HCT116 (cell line): ENCODE results near the gene DPM2. TPM values are rescaled to one million over a fixed set of nuclear protein-coding genes. Genes with fewer than 3 reads are reported as not detected.

ENCODE experiments used
- ATAC-seq: fragments of 200-7000 bp; cut with Tn5 transposase; 2 replicates; pipeline ENCODE4 v1.9.1; 2020; ENCODE audit warnings: mild to moderate bottlenecking, moderate library complexity
- BruUV-seq: library from RNA; stranded (reverse); fragments of 400-500 nt; replicated peaks from 2 replicates; lab custom pipeline; 2021; lab: Mats Ljungman, UMichigan
- CTCF ChIA-PET: fragments of 300-600 bp; sonication (Branson Sonifier 250); formaldehyde crosslinking; loops from one replicate; lab custom pipeline; 2021; ENCODE audit warnings: antibody characterized with exemption; lab: Charles Lee
- POLR2A ChIA-PET: fragments of 300-600, 350-600 bp; sonication (Branson Sonifier 250); formaldehyde crosslinking; loops from one replicate; lab custom pipeline; 2021; ENCODE audit warnings: antibody characterized with exemption; lab: Charles Lee
- RAD21 ChIA-PET, 2 experiments: fragments of 300-600 bp; sonication (Branson Sonifier 250); formaldehyde crosslinking; loops; one replicate each; lab custom pipeline; 2023; ENCODE audit warnings: low total read pairs in 2 of 2; ENCODE audit not compliant: uncharacterized antibody in 2 of 2, unreplicated experiment in 2 of 2, low non-redundant PET in 1 of 2; lab: Charles Lee
- DNase-seq: peaks from one replicate; pipeline ENCODE4 v3.0.0-alpha.2; 2010; ENCODE audit warnings: low read depth, low spot score
- H2AFZ ChIP-seq: fragments of 200-600 bp; shearing (Covaris generic), sonication (generic); 2 replicates; pipeline ENCODE4 v1.6.1; 2017; ENCODE audit warnings: low read depth, mixed run types, mixed read lengths, antibody characterized with exemption, low read length; ENCODE audit not compliant: poor library complexity, severe bottlenecking
- H3K27ac ChIP-seq: 2 replicates; pipeline ENCODE4 v1.5.1; 2012; ENCODE audit warnings: low read depth, low read length
- H3K27me3 ChIP-seq: fragments of 200-600 bp; sonication (generic); 2 replicates; pipeline ENCODE4 v1.6.1; 2016; ENCODE audit warnings: mixed run types, low read length, mixed read lengths; ENCODE audit not compliant: insufficient read depth
- H3K36me3 ChIP-seq, 2 experiments: fragments of 200-500 bp in 1 of 2; fragments of 200-600 bp in 1 of 2; sonication (Bioruptor generic) in 1 of 2; sonication (generic) in 1 of 2; 2 replicates each; pipeline versions ENCODE4 v1.5.1 to v1.6.1; 2014 to 2016; ENCODE audit warnings: low read length in 2 of 2, inconsistent platforms in 1 of 2, mixed read lengths in 1 of 2, mixed run types in 1 of 2; ENCODE audit not compliant: insufficient read depth in 2 of 2, control insufficient read depth in 1 of 2
- H3K4me1 ChIP-seq, 2 experiments: fragments of 200-600 bp in 1 of 2; sonication (generic) in 1 of 2; 2 replicates each; pipeline versions ENCODE4 v1.5.1 to v1.6.1; 2012 to 2017; ENCODE audit warnings: low read length in 2 of 2, inconsistent platforms in 1 of 2, mild to moderate bottlenecking in 1 of 2, mixed read lengths in 1 of 2, mixed run types in 1 of 2, moderate library complexity in 1 of 2; ENCODE audit not compliant: insufficient read depth in 2 of 2, control insufficient read depth in 1 of 2
- H3K4me2 ChIP-seq: fragments of 200-600 bp; sonication (generic); 2 replicates; pipeline ENCODE4 v1.6.1; 2017; ENCODE audit warnings: mixed run types, low read length, mixed read lengths
- H3K4me3 ChIP-seq, 2 experiments: fragments of 200-600 bp in 1 of 2; sonication (generic) in 1 of 2; replicated peaks in 1 of 2; 2 replicates each; pipeline ENCODE4 v1.5.1; 2011 to 2016; ENCODE audit warnings: low read length in 2 of 2, control low read depth in 1 of 2, low read depth in 1 of 2, mild to moderate bottlenecking in 1 of 2, mixed read lengths in 1 of 2, mixed run types in 1 of 2
- H3K79me2 ChIP-seq: fragments of 200-600 bp; sonication (generic); 2 replicates; pipeline ENCODE4 v1.6.1; 2017; ENCODE audit warnings: mild to moderate bottlenecking, mixed run types, low read length, moderate library complexity, mixed read lengths; ENCODE audit not compliant: insufficient read depth
- H3K9ac ChIP-seq: fragments of 200-600 bp; sonication (generic); 2 replicates; pipeline ENCODE4 v1.6.1; 2016; ENCODE audit warnings: low read length, mixed read lengths
- H3K9me2 ChIP-seq: fragments of 200-600 bp; sonication (generic), shearing (Covaris generic); 2 replicates; pipeline ENCODE4 v1.6.1; 2017; ENCODE audit warnings: mixed run types, mild to moderate bottlenecking, moderate library complexity; ENCODE audit not compliant: insufficient read depth
- H3K9me3 ChIP-seq, 2 experiments: fragments of 200-500 bp in 1 of 2; fragments of 200-600 bp in 1 of 2; sonication (Bioruptor generic) in 1 of 2; sonication (generic) in 1 of 2; 2 replicates each; pipeline ENCODE4 v1.6.1; 2014 to 2017; ENCODE audit warnings: low read length in 2 of 2, mixed read lengths in 2 of 2, inconsistent platforms in 1 of 2, low read depth in 1 of 2, mild to moderate bottlenecking in 1 of 2, mixed run types in 1 of 2, moderate library complexity in 1 of 2; ENCODE audit not compliant: control insufficient read depth in 1 of 2, insufficient read depth in 1 of 2
- H4K20me1 ChIP-seq: fragments of 200-600 bp; sonication (generic), shearing (Covaris generic); 2 replicates; pipeline ENCODE4 v1.6.1; 2017; ENCODE audit warnings: mixed run types, mild to moderate bottlenecking, moderate library complexity; ENCODE audit not compliant: insufficient read depth
- CBX3 ChIP-seq: IDR thresholded peaks from 2 replicates; pipeline ENCODE4 v1.6.1; 2012; ENCODE audit warnings: low read depth
- CEBPB ChIP-seq: IDR thresholded peaks from 2 replicates; pipeline ENCODE4 v1.6.1; 2012; ENCODE audit warnings: low read depth
- EGR1 ChIP-seq: IDR thresholded peaks from 2 replicates; pipeline ENCODE4 v1.6.1; 2012; ENCODE audit warnings: low read depth
- ELF1 ChIP-seq: IDR thresholded peaks from 2 replicates; pipeline ENCODE4 v1.6.1; 2012; ENCODE audit warnings: low read depth, borderline replicate concordance
- EZH2 ChIP-seq: fragments of 200-600 bp; sonication (generic); IDR thresholded peaks from 2 replicates; pipeline ENCODE4 v1.6.1; 2017; ENCODE audit warnings: antibody characterized with exemption, mixed run types
- EZH2phosphoT487 ChIP-seq: fragments of 200-600 bp; IDR thresholded peaks from 2 replicates; pipeline ENCODE4 v1.6.1; 2018; ENCODE audit warnings: antibody characterized with exemption, borderline replicate concordance
- JUND ChIP-seq: IDR thresholded peaks from 2 replicates; pipeline ENCODE4 v1.6.1; 2012
- POLR2A ChIP-seq: IDR thresholded peaks from 2 replicates; pipeline ENCODE4 v1.7.0; 2011; ENCODE audit warnings: borderline replicate concordance; ENCODE audit not compliant: insufficient read depth, insufficient read length; ENCODE audit errors: extremely low read depth
- POLR2AphosphoS5 ChIP-seq: IDR thresholded peaks from 2 replicates; pipeline ENCODE4 v1.6.1; 2011; ENCODE audit warnings: mild to moderate bottlenecking, low read depth, low read length, moderate library complexity
- RAD21 ChIP-seq: IDR thresholded peaks from 2 replicates; pipeline ENCODE4 v1.6.1; 2012; ENCODE audit warnings: low read depth, mild to moderate bottlenecking
- SP1 ChIP-seq: IDR thresholded peaks from 2 replicates; pipeline ENCODE4 v1.6.1; 2012; ENCODE audit warnings: low read depth
- TCF7L2 ChIP-seq: IDR thresholded peaks from 2 replicates; pipeline ENCODE4 v1.7.0; 2011; ENCODE audit warnings: borderline replicate concordance, inconsistent platforms; ENCODE audit not compliant: insufficient read depth, insufficient read length; ENCODE audit errors: extremely low read depth
- YY1 ChIP-seq: IDR thresholded peaks from 2 replicates; pipeline ENCODE4 v1.6.1; 2011; ENCODE audit warnings: low read length, low read depth, moderate library complexity, mild to moderate bottlenecking; ENCODE audit not compliant: insufficient replicate concordance; ENCODE audit errors: extremely low read depth
- ZFX ChIP-seq: fragments of 450-650 bp; IDR thresholded peaks from 2 replicates; pipeline ENCODE4 v1.6.1; 2017
- intact Hi-C: fragments of 100-400 bp; cut with micrococcal nuclease; formaldehyde crosslinking; loops from 2 replicates; pipeline ENCODE4 v1.10.0; 2022
- total RNA-seq: library from RNA; stranded (reverse); gene quantifications from one replicate; pipeline ENCODE4 v1.2.1, GENCODE V29; 2021; ENCODE audit not compliant: unreplicated experiment
- TF ChIP-seq, protein P1 (sequence below): IDR thresholded peaks from 2 replicates; pipeline ENCODE4 v1.6.1; 2012
- TF ChIP-seq, protein P2 (sequence below): IDR thresholded peaks from 2 replicates; pipeline ENCODE4 v1.6.1; 2012; ENCODE audit warnings: low read depth
- TF ChIP-seq, protein P3 (sequence below): IDR thresholded peaks from 2 replicates; pipeline ENCODE4 v1.6.1; 2012
- TF ChIP-seq, protein P4 (sequence below), 3 experiments: fragments of 200-600 bp in 1 of 3; sonication (generic) in 1 of 3; IDR thresholded peaks in 2 of 3; conservative IDR thresholded peaks in 1 of 3; 2 replicates each; pipeline ENCODE4 v1.5.1; 2012 to 2017; ENCODE audit warnings: low read depth in 2 of 3, low read length in 2 of 3, antibody characterized with exemption in 1 of 3, borderline replicate concordance in 1 of 3, control low read depth in 1 of 3, mild to moderate bottlenecking in 1 of 3, mixed read lengths in 1 of 3, mixed run types in 1 of 3, moderate library complexity in 1 of 3; ENCODE audit not compliant: insufficient read depth in 1 of 3
- TF ChIP-seq, protein P5 (sequence below): IDR thresholded peaks from 2 replicates; pipeline ENCODE4 v1.6.1; 2011; ENCODE audit warnings: mild to moderate bottlenecking, low read length, moderate library complexity; ENCODE audit not compliant: insufficient replicate concordance; ENCODE audit errors: extremely low read depth

Gene DPM2
- total RNA-seq, 1 experiment from 2014 or later = 54.6 TPM

DNA sequence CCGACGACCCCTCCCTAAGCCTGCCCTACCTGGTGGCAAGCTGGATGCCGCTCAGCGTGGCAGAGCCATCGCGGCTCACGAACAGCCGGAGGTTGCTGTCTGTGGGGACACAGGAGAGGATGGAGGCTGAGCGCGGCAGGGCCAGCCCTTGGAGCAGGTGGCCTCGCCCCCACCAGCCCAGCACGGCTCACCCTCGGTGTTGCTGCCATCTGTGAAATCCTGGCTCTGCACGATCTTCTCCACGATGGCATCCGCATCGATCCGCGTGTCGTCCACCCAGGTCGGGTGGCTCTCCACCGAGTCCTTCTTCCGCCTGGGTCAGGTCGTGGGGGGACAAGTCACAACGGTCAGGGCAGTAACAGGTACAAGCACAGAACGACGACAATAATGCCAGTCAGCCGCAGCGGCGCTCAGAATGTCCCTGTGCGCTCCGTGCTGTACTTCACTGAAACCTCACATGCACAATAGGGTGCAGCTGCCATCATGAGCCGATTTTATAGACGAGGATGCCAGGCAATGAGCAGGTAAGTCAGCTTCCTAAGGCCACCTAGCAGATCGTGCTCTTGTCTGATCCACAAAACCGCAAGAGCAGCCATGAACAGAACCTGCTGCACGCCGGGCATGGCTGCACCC is 7.0 kb upstream of the DPM2 start:
- H3K27ac ChIP-seq = no peak overlapping the region
- H4K20me1 ChIP-seq = no peaks in the 10 kb centered on the region
- ATAC-seq (no peak), DNase-seq (no peak)
- H3K9me2 ChIP-seq = no peaks in the 10 kb centered on the region
- ChIA-PET CTCF (interaction anchor here (1.6 to 2.4 kb wide), 3 partner anchors 11 to 137 kb away, joined by 3 to 37 read pairs (median 9); no protein-coding TSS in a partner anchor), POLR2A (no interaction called here), RAD21 (interaction anchor here in 1 of 2 experiments (2.0 kb wide), 1 partner anchor 90 kb away, joined by 10 read pairs; no protein-coding TSS in a partner anchor)
- no peak overlapping the region for H2AFZ ChIP-seq
- no peak overlapping the region for H3K9ac ChIP-seq
- no peak overlapping the region for H3K4me3 ChIP-seq
- peaks cover 0 to 9% of the 10 kb centered on the region in 2 experiments; a peak in 2 of 4 replicates for H3K36me3 ChIP-seq
- H3K9me3 ChIP-seq = no peaks in the 10 kb centered on the region
- no peaks in the 10 kb centered on the region; the same call in 1 of the 2 replicates for H3K79me2 ChIP-seq
- peaks cover 10 to 21% of the 10 kb centered on the region in 2 experiments for H3K4me1 ChIP-seq
- H3K27me3 ChIP-seq = no peaks in the 10 kb centered on the region
- no TSS peak for BruUV-seq
- no peak overlapping the region for H3K4me2 ChIP-seq
- TF ChIP-seq CBX3 (no peak), YY1 (no peak), RAD21 (no peak), ELF1 (no peak), EZH2phosphoT487 (no peak), EZH2 (no peak), EGR1 (no peak), POLR2A (no peak), CEBPB (no peak), JUND (no peak), SP1 (no peak), POLR2AphosphoS5 (no peak), ZFX (no peak), TCF7L2 (no peak)
- TF ChIP-seq, protein P1, sequence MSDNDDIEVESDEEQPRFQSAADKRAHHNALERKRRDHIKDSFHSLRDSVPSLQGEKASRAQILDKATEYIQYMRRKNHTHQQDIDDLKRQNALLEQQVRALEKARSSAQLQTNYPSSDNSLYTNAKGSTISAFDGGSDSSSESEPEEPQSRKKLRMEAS = no peak
- TF ChIP-seq, protein P2, sequence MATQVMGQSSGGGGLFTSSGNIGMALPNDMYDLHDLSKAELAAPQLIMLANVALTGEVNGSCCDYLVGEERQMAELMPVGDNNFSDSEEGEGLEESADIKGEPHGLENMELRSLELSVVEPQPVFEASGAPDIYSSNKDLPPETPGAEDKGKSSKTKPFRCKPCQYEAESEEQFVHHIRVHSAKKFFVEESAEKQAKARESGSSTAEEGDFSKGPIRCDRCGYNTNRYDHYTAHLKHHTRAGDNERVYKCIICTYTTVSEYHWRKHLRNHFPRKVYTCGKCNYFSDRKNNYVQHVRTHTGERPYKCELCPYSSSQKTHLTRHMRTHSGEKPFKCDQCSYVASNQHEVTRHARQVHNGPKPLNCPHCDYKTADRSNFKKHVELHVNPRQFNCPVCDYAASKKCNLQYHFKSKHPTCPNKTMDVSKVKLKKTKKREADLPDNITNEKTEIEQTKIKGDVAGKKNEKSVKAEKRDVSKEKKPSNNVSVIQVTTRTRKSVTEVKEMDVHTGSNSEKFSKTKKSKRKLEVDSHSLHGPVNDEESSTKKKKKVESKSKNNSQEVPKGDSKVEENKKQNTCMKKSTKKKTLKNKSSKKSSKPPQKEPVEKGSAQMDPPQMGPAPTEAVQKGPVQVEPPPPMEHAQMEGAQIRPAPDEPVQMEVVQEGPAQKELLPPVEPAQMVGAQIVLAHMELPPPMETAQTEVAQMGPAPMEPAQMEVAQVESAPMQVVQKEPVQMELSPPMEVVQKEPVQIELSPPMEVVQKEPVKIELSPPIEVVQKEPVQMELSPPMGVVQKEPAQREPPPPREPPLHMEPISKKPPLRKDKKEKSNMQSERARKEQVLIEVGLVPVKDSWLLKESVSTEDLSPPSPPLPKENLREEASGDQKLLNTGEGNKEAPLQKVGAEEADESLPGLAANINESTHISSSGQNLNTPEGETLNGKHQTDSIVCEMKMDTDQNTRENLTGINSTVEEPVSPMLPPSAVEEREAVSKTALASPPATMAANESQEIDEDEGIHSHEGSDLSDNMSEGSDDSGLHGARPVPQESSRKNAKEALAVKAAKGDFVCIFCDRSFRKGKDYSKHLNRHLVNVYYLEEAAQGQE = no peak
- TF ChIP-seq, protein P3, sequence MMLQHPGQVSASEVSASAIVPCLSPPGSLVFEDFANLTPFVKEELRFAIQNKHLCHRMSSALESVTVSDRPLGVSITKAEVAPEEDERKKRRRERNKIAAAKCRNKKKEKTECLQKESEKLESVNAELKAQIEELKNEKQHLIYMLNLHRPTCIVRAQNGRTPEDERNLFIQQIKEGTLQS = no peak
- TF ChIP-seq, protein P4, sequence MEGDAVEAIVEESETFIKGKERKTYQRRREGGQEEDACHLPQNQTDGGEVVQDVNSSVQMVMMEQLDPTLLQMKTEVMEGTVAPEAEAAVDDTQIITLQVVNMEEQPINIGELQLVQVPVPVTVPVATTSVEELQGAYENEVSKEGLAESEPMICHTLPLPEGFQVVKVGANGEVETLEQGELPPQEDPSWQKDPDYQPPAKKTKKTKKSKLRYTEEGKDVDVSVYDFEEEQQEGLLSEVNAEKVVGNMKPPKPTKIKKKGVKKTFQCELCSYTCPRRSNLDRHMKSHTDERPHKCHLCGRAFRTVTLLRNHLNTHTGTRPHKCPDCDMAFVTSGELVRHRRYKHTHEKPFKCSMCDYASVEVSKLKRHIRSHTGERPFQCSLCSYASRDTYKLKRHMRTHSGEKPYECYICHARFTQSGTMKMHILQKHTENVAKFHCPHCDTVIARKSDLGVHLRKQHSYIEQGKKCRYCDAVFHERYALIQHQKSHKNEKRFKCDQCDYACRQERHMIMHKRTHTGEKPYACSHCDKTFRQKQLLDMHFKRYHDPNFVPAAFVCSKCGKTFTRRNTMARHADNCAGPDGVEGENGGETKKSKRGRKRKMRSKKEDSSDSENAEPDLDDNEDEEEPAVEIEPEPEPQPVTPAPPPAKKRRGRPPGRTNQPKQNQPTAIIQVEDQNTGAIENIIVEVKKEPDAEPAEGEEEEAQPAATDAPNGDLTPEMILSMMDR (IDR thresholded peaks at IDR 0.05 in 2 of 3, conservative IDR thresholded peaks at IDR 0.05 in 1 of 3; ENCODE audit: borderline replicate concordance in 1 of 3, insufficient read depth in 1 of 3, low read depth in 2 of 3, low read length in 2 of 3) = no peak
- TF ChIP-seq, protein P5, sequence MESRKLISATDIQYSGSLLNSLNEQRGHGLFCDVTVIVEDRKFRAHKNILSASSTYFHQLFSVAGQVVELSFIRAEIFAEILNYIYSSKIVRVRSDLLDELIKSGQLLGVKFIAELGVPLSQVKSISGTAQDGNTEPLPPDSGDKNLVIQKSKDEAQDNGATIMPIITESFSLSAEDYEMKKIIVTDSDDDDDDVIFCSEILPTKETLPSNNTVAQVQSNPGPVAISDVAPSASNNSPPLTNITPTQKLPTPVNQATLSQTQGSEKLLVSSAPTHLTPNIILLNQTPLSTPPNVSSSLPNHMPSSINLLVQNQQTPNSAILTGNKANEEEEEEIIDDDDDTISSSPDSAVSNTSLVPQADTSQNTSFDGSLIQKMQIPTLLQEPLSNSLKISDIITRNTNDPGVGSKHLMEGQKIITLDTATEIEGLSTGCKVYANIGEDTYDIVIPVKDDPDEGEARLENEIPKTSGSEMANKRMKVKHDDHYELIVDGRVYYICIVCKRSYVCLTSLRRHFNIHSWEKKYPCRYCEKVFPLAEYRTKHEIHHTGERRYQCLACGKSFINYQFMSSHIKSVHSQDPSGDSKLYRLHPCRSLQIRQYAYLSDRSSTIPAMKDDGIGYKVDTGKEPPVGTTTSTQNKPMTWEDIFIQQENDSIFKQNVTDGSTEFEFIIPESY = no peak
- intact Hi-C loops = no loop called here
